B cell (primary cell): ENCODE measurements around the gene GTF2H2C_2.
"Not testable (repeated sequence)": the region's sequence is repeated elsewhere in the genome, so short reads cannot be mapped to it uniquely, and the experiment has no call there.

Source experiments
- CTCF ChIP-seq: fragments of 200-600 bp; IDR thresholded peaks from one replicate; pipeline ENCODE4 v1.8.0; 2022; ENCODE audit warnings: antibody characterized with exemption, mild to moderate bottlenecking
- EZH2 ChIP-seq: IDR thresholded peaks from 2 replicates; pipeline ENCODE4 v1.6.1; 2012; ENCODE audit warnings: borderline replicate concordance, low read depth, mild to moderate bottlenecking, moderate library complexity, low read length; ENCODE audit not compliant: insufficient read depth, poor library complexity, severe bottlenecking

- not testable (repeated sequence) for TF ChIP-seq EZH2, CTCF
Observed at GRCh38 chr5:70400984-70401686, 14.0 kb upstream of the GTF2H2C_2 start.
